SK-N-MC (cell line): ENCODE results near the gene RDH5.

Experiments used
- EZH2 ChIP-seq: fragments of 200-600 bp; sonication (generic); IDR thresholded peaks from one replicate; pipeline ENCODE4 v1.6.1; 2017; ENCODE audit warnings: antibody characterized with exemption
- FOXP2 ChIP-seq: optimal IDR thresholded peaks from 2 replicates; pipeline ENCODE3; 2011; ENCODE audit warnings: mild to moderate bottlenecking, moderate library complexity; ENCODE audit not compliant: insufficient read depth; ENCODE audit errors: extremely low read length, control extremely low read depth
- POLR2AphosphoS5 ChIP-seq: IDR thresholded peaks from 2 replicates; pipeline ENCODE4 v1.6.1; 2012; ENCODE audit warnings: mild to moderate bottlenecking, low read depth, low read length, borderline replicate concordance

GRCh38 chr12:55734595-55734994, 14.4 kb downstream of the RDH5 start:
- no peak for TF ChIP-seq EZH2
- no peak for TF ChIP-seq POLR2AphosphoS5
- no peak for TF ChIP-seq FOXP2
